HG02852 (cell line): Measurements from ENCODE around the gene OR1I1.
"Not testable (repeated sequence)": the region's sequence is repeated elsewhere in the genome, so short reads cannot be mapped to it uniquely, and the experiment has no call there.

Source experiments
- ATAC-seq: cut with Tn5 transposase; IDR thresholded peaks from one replicate; pipeline ENCODE4 v1.9.1; 2021; ENCODE audit warnings: mild to moderate bottlenecking, moderate library complexity; ENCODE audit not compliant: unreplicated experiment

OR1I1 gene

GRCh38 chr19:15081911-15082310 lies at the start of gene OR1I1:
OR1I1 (plus strand) TSS chr19:15082211; CDS start chr19:15087066, 4,855 bp downstream.
- no peak for ATAC-seq

GRCh38 chr19:15035795-15036311 lies 46.2 kb upstream of the OR1I1 start:
- no peak for ATAC-seq

- no peak for ATAC-seq
These were observed 44.4 kb upstream of the OR1I1 start for GRCh38 chr19:15037586-15037985.

GRCh38 chr19:15038294-15038693 lies 43.7 kb upstream of the OR1I1 start:
- no peak for ATAC-seq

- ATAC-seq = no peak
These were observed 40.0 kb upstream of the OR1I1 start for GRCh38 chr19:15042003-15042402.

- no peak for ATAC-seq
These were observed 39.2 kb upstream of the OR1I1 start for GRCh38 chr19:15042826-15043225.

GRCh38 chr19:15045506-15045905 lies 36.5 kb upstream of the OR1I1 start:
- ATAC-seq = no peak

- no peak for ATAC-seq
These were observed 34.3 kb upstream of the OR1I1 start for GRCh38 chr19:15047680-15048079.

- no peak for ATAC-seq
These were observed 33.9 kb upstream of the OR1I1 start for GRCh38 chr19:15048128-15048527.

GRCh38 chr19:15048885-15049541 lies 33.0 kb upstream of the OR1I1 start, which contains the start of gene CASP14:
CASP14 (plus strand) TSS chr19:15049480; CDS start chr19:15052252, 2,772 bp downstream.
- no peak for ATAC-seq

GRCh38 chr19:15050639-15051038 lies 31.4 kb upstream of the OR1I1 start:
- no peak for ATAC-seq

GRCh38 chr19:15062036-15062435 lies 20.0 kb upstream of the OR1I1 start:
- no peak for ATAC-seq

GRCh38 chr19:15070386-15070785 lies 11.6 kb upstream of the OR1I1 start:
- ATAC-seq = not testable (repeated sequence)

- no peak for ATAC-seq
These were observed 8.9 kb upstream of the OR1I1 start for GRCh38 chr19:15072930-15073647.

GRCh38 chr19:15074371-15074770 lies 7.6 kb upstream of the OR1I1 start:
- no peak for ATAC-seq

- ATAC-seq = no peak
These were observed 6.2 kb upstream of the OR1I1 start for GRCh38 chr19:15075806-15076205.

- not testable (repeated sequence) for ATAC-seq
These were observed 2.0 kb upstream of the OR1I1 start for GRCh38 chr19:15080002-15080401.

- no peak for ATAC-seq
These were observed 5.2 kb downstream of the OR1I1 start for GRCh38 chr19:15087182-15087581.

GRCh38 chr19:15091918-15092753 lies 10.1 kb downstream of the OR1I1 start:
- ATAC-seq = no peak

GRCh38 chr19:15093001-15093400 lies 11.0 kb downstream of the OR1I1 start:
- ATAC-seq = no peak

- ATAC-seq = no peak
These were observed 14.2 kb downstream of the OR1I1 start for GRCh38 chr19:15096223-15096622.
